Activated naive CD8-positive, alpha-beta T cell treated with anti-CD3 and anti-CD28 coated beads for 36 hours (primary cell): ENCODE measurements around the gene TYSND1. TPM values are rescaled to one million over a fixed set of nuclear protein-coding genes. Genes with fewer than 3 reads are reported as not detected.
"Not testable (repeated sequence)": the region's sequence is repeated elsewhere in the genome, so short reads cannot be mapped to it uniquely, and the experiment has no call there.

Experiments
- DNase-seq: peaks from one replicate; pipeline ENCODE4 v3.0.0; 2021
- H3K27ac Mint-ChIP-seq: one replicate; pipeline ENCODE4 v1.8.0; 2022; ENCODE audit warnings: mild to moderate bottlenecking, moderate library complexity, mixed read lengths
- H3K27me3 Mint-ChIP-seq: one replicate; pipeline ENCODE4 v1.8.0; 2022; ENCODE audit warnings: mild to moderate bottlenecking, mixed read lengths
- H3K36me3 Mint-ChIP-seq: one replicate; pipeline ENCODE4 v1.8.0; 2021; ENCODE audit warnings: mild to moderate bottlenecking, mixed read lengths
- H3K4me1 Mint-ChIP-seq: one replicate; pipeline ENCODE4 v1.8.0; 2021; ENCODE audit warnings: mixed read lengths
- H3K4me3 Mint-ChIP-seq: one replicate; pipeline ENCODE4 v1.8.0; 2022; ENCODE audit warnings: mild to moderate bottlenecking, moderate library complexity, mixed read lengths
- H3K9me3 Mint-ChIP-seq: one replicate; pipeline ENCODE4 v1.8.0; 2022; ENCODE audit warnings: mixed read lengths
- total RNA-seq, 2 experiments: library from RNA; stranded (reverse); gene quantifications; one replicate each; pipeline ENCODE4 v1.2.3, GENCODE V29; 2021

The TYSND1 gene
- total RNA-seq, 2 experiments from 2014 or later: 15.8 to 15.9 TPM

DNA sequence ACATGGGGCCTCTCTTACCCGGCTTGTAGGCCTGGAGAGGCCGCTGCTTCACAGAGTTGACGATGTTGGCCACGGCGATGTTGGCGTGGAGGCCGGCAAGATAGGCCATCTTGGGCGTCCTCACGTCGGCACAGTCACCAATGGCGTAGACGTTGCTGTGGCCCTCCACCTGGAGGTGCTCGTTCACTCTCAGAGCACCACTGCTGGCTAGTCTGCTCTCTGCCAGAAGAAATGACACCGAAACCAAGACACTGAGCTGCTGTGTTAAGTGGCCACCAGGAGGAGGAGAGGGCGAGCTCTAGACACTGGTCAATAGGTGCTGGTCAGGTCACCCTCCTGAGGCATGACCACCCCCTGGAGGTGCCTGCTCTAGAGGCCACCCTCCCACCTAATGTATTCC lies 31.6 kb downstream of the TYSND1 start:
- H3K27ac Mint-ChIP-seq: no peak overlapping the region
- no peak for DNase-seq
- H3K4me3 Mint-ChIP-seq: no peak overlapping the region
- peaks cover 4% of the 10 kb centered on the region for H3K4me1 Mint-ChIP-seq
- no peaks in the 10 kb centered on the region for H3K9me3 Mint-ChIP-seq
- peaks cover 2% of the 10 kb centered on the region for H3K36me3 Mint-ChIP-seq
- no peaks in the 10 kb centered on the region for H3K27me3 Mint-ChIP-seq

DNA sequence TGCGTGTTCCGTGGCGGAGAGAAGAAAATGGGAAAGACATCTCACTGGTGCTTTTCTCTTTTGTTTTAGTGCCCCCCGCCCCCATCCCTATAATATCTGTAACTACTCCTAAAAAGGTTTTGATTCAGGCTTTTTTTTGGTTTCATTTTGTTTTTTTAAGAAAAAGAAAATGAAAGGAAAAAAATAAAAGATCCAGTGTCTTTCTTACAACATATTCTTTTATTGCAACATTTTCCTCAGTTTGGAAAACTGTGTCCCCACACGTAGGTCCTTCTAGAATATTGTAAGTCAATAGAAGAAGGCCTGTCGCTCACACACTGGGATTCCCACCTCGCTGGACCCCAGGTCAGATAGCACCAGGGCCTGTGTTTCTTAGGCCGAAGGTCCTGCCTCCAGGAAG lies 34.4 kb downstream of the TYSND1 start:
- H3K9me3 Mint-ChIP-seq: no peaks in the 10 kb centered on the region
- H3K27me3 Mint-ChIP-seq: no peaks in the 10 kb centered on the region
- no peak for DNase-seq
- peaks cover 4% of the 10 kb centered on the region for H3K4me1 Mint-ChIP-seq
- no peak overlapping the region for H3K4me3 Mint-ChIP-seq
- H3K27ac Mint-ChIP-seq: peak overlapping the region; percentile 60
- H3K36me3 Mint-ChIP-seq: peaks cover 2% of the 10 kb centered on the region

DNA sequence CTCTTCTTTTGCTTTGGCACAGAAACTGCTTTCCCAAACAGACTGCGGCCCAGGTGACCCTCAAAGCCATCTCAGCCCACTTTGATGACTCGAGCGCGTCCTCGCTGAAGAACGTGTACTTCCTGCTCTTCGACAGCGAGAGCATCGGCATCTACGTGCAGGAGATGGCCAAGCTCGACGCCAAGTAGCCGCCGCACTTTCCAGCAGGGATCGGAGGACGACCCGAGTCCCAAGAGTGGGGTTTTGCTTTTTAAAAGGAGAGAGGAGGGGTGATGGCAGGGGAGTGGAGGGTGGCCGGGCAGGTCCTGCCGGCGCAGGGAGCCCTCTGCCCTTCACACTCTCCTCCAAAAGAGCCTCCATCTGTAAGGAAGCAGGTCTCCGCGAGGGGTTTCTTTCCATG lies 35.0 kb downstream of the TYSND1 start:
- Mint-ChIP-seq H3K27ac (no peak overlapping the region), H3K9me3 (no peaks in the 10 kb centered on the region), H3K4me3 (no peak overlapping the region), H3K36me3 (peaks cover 2% of the 10 kb centered on the region), H3K4me1 (peaks cover 4% of the 10 kb centered on the region), H3K27me3 (no peaks in the 10 kb centered on the region)
- no peak for DNase-seq

DNA sequence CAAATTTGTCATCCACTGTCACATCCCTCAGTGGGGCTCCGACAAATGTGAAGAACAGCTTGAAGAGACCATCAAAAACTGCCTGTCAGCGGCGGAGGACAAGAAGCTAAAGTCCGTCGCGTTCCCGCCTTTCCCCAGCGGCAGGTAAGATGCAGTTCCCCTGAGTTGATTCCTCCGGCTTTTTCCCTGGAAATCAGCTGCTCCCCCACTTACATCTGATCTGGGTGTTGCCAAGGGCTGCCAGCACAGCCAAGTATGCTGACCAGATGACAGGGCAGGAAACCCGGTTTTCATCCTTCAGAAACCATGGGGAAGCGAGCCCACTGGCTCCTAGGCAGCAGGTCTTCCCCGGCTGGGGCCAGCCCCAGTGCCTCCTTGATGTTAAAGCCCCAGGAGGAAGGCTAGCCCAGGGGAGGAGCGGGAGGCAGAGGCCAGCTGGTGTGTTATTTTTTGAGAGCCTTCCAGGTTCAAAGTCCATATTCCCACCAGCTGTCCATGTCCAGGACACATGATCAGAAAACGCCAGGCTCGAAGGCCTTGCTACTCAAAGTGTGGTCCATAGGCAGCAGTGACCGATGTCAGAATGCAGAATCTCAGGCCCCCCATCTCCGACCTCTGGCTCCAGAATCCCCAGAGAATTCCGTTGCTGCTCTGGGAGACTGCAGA lies 37.3 kb downstream of the TYSND1 start:
- no peak overlapping the region for H3K27ac Mint-ChIP-seq

DNA sequence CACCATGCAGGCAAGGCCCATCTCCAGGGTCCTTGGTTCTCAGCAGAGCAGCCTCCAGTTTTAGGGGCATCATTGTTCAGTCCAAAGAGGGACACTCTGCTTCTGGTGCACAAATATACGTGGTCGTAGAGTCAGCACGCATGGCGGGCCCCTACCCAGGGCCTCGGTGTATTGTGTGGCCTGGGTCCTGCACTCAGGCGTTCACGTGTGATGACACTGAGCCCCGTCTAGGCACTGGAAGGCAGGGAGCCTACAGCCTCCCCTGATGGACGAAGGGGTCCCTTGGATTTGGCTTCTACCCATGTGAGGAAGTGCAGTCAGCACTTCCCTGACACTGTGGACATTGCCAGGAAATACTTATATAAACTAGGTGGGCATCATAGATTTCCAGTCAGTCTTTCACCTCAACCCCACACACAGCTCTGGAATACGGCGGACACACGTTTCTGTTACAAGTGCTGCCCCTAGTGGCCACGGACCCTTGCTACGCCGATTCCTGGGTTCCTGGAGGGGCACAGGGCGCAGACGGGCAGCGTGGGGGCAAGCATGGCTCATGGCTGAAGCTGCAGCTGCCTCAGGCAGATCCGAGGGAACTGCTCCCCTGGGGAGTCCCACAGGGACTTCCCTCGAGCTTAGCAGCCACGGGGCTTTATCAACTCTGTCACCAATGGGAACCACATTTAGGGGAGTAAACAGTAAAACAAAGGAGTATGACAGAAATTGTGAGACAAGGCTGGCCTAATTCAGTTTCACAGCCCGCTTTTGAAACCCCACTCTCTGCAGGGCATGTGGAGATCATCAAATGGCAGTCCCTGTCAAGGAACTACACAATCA lies 39.3 kb downstream of the TYSND1 start:
- no peak for DNase-seq
- H3K4me3 Mint-ChIP-seq: no peak overlapping the region
- no peaks in the 10 kb centered on the region for H3K9me3 Mint-ChIP-seq
- peaks cover 2% of the 10 kb centered on the region for H3K36me3 Mint-ChIP-seq
- H3K27me3 Mint-ChIP-seq: no peaks in the 10 kb centered on the region
- peak overlapping the region; percentile 25 for H3K27ac Mint-ChIP-seq
- peaks cover 3% of the 10 kb centered on the region for H3K4me1 Mint-ChIP-seq

More for the DNA sequence above, 37.3 kb downstream of the TYSND1 start:
- H3K27me3 Mint-ChIP-seq: no peaks in the 10 kb centered on the region
- no peak for DNase-seq
- H3K4me1 Mint-ChIP-seq: peaks cover 3% of the 10 kb centered on the region
- H3K9me3 Mint-ChIP-seq: no peaks in the 10 kb centered on the region
- H3K36me3 Mint-ChIP-seq: peaks cover 2% of the 10 kb centered on the region
- H3K4me3 Mint-ChIP-seq: no peak overlapping the region

DNA sequence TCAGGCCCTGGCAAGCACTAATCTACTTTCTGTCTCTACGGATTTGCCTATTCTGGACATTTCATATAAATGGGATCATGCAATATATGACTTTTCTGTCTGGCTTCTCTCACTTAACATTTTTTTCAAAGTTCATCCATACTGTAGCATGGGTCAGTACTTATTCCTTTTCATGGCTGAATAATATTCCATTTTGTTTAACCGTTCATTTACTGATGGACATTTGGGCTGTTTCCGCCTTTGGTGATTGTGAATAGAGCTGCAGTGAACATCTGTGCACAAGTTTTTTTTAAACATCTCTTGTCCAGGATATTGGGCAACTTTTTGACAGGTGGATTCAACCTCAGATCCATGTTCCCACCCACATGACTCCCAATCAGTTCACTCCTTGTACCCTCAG lies 44.8 kb downstream of the TYSND1 start:
- no peak overlapping the region for H3K27ac Mint-ChIP-seq
- H3K4me1 Mint-ChIP-seq: peaks cover 9% of the 10 kb centered on the region
- H3K4me3 Mint-ChIP-seq: no peak overlapping the region
- no peaks in the 10 kb centered on the region for H3K9me3 Mint-ChIP-seq
- no peak for DNase-seq
- H3K36me3 Mint-ChIP-seq: peaks cover 7% of the 10 kb centered on the region
- no peaks in the 10 kb centered on the region for H3K27me3 Mint-ChIP-seq

DNA sequence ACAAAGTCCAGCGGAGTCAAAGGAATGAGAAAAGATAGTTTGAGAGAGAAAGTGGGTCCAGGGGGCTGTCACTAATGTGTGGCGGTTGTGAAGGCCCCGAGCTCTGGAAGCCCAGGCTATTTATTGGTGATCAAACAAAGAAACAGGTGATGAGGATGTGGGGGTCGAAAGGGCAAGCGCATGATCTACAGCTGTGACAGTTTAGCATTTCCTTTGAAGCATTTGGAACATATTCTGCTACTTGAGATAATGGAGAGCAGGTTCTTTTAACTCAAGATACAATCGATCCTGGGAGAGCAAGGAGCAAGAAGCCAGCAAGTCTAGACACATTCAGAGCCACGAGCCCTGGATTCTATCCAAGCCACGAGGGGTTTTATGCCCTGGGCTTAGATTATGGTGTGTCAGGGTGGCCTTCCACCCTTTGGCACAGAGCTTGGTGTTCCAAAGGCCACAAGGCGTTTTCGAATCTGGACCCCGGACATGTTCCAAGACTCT lies 45.4 kb downstream of the TYSND1 start:
- not testable (repeated sequence) for DNase-seq, H3K36me3 Mint-ChIP-seq, H3K4me3 Mint-ChIP-seq, H3K27me3 Mint-ChIP-seq, H3K9me3 Mint-ChIP-seq, H3K27ac Mint-ChIP-seq
- H3K4me1 Mint-ChIP-seq: peaks cover 12% of the 10 kb centered on the region

DNA sequence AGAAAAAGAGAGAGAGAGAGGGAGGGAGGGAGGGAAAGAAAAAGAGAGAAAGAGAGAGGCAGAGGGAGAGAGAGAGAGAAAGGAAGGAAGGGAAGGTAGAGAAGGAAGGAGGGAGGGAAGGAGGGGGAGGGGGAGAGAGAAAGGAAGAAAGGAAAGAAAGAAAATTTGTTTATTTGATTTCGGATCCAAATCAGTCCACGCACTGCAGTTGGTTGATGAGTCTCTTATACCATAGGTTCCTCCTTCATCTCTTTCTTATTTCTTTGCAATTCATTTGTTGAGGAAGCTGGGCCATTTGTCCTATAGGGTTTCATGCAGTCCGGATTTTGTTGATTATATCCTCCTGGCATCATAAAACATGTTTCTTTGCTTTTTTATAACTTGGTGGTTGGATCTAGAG lies 48.2 kb downstream of the TYSND1 start:
- Mint-ChIP-seq H3K4me1 (peaks cover 29% of the 10 kb centered on the region), H3K9me3 (no peaks in the 10 kb centered on the region), H3K36me3 (peaks cover 13% of the 10 kb centered on the region), H3K27me3 (no peaks in the 10 kb centered on the region), H3K4me3 (no peak overlapping the region), H3K27ac (no peak overlapping the region)
- no peak for DNase-seq

DNA sequence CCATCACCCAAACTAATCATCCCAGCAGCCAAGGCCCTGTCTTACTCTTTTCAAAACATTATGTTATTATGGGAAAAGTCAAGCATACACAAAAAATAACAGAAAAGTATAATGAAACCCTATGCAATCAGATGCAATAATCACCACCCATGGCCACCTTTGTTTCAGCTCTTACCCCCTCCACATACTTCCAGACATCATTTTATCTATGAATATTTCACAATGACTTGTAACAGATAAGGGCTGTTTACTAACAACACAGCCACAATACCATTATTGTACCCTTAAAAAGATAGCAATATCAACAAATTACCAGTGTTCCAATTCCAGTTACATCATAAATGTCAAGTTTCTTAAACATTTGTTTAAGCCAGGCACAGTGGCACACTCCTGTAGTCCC lies 49.0 kb downstream of the TYSND1 start:
- no peak overlapping the region for H3K27ac Mint-ChIP-seq
- peaks cover 13% of the 10 kb centered on the region for H3K36me3 Mint-ChIP-seq
- H3K4me3 Mint-ChIP-seq: no peak overlapping the region
- DNase-seq: no peak
- no peaks in the 10 kb centered on the region for H3K27me3 Mint-ChIP-seq
- H3K9me3 Mint-ChIP-seq: no peaks in the 10 kb centered on the region
- H3K4me1 Mint-ChIP-seq: peaks cover 37% of the 10 kb centered on the region

DNA sequence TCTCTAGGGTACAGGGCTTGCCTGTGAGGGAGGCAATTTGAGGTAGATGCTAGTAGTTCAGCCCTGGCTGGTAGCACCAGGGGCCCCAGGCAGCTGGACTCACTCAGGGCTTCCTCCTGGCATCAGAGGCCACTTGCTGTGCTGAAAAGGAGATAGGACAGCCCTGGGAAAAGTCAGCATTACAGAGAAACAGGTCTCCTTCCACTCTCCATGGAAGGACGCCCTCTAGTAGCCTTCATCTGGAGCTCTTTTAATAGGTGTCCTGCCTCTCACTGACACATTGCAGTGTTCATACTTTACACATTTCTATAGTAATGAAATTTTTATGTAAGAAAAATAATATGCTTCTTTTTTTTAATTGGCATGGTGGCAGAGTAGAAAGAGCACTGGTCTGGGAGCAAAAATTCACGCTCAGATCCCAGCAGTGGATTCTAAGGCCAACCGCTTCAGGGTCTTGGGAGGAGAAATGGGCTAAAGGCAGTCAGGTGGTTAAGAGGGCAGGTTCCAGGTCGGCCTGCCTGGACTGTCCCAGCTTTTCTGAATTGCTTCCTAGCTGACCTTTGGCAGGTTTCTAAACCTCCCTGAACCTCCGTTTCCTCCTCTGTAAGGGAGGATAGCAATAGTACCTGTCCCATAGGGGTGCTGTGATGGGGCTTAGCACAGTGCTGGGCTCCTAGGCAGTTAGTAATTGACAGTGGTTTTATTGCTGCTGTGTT lies 49.6 kb downstream of the TYSND1 start:
- no peaks in the 10 kb centered on the region for H3K27me3 Mint-ChIP-seq
- no peak overlapping the region for H3K27ac Mint-ChIP-seq
- H3K4me1 Mint-ChIP-seq: peaks cover 43% of the 10 kb centered on the region
- no peak overlapping the region for H3K4me3 Mint-ChIP-seq
- DNase-seq: no peak
- no peaks in the 10 kb centered on the region for H3K9me3 Mint-ChIP-seq
- peaks cover 13% of the 10 kb centered on the region for H3K36me3 Mint-ChIP-seq

DNA sequence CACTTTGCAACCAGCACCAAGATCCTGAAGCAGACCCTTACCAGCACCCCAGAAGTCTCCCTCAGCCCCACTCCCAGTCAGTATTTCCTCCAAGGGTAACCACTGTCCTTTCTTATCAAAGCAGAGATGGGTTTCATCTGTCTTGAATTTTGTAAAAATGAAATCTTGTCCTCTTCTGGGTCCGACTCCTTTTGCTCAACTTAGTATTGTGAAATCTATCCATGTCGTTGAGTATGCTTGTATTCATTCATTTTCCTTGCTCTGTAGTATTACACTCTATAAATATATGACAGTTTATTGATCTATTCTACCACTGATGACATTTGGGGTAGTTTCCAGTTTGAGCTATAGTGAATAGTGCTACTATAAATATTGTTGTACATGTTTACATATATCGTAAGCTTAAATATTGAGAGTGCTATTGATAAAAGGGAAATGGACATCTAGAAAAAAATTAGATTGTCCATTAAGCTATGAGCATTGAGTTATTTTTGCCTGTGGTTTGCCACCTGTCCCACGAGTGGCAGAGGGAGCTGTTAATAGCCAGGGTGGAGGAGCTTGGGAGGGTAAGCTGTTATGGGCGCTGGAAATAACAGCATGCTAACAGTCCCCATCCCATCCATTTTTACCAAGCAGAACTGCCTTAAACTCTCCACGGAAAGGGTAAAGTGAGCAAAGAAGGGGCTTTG lies 50.3 kb downstream of the TYSND1 start:
- Mint-ChIP-seq H3K4me1 (peaks cover 47% of the 10 kb centered on the region), H3K27ac (no peak overlapping the region), H3K9me3 (no peaks in the 10 kb centered on the region), H3K27me3 (no peaks in the 10 kb centered on the region), H3K36me3 (peaks cover 8% of the 10 kb centered on the region), H3K4me3 (no peak overlapping the region)
- DNase-seq: no peak

DNA sequence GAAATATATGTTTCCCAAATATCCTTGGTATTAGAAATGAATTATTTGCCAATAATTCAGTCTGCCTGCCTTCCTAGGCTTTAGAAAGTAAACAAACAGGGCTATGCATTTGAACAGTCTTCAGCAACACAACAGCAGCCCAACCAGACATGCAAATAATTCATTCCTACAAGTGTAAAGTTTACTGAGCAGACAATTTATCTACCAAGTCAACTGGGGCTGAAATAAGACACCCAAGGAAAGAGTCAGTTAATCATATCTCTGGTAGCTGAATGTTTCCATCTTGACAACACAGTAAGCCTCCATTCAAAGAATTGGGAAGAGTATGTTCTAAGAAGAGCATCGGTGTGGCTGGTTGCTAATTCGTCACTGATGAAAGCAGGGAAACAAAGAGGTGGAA lies 52.2 kb downstream of the TYSND1 start:
- Mint-ChIP-seq H3K4me3 (no peak overlapping the region), H3K36me3 (peaks cover 6% of the 10 kb centered on the region), H3K27me3 (no peaks in the 10 kb centered on the region), H3K27ac (no peak overlapping the region), H3K4me1 (peaks cover 45% of the 10 kb centered on the region), H3K9me3 (no peaks in the 10 kb centered on the region)
- DNase-seq: no peak

DNA sequence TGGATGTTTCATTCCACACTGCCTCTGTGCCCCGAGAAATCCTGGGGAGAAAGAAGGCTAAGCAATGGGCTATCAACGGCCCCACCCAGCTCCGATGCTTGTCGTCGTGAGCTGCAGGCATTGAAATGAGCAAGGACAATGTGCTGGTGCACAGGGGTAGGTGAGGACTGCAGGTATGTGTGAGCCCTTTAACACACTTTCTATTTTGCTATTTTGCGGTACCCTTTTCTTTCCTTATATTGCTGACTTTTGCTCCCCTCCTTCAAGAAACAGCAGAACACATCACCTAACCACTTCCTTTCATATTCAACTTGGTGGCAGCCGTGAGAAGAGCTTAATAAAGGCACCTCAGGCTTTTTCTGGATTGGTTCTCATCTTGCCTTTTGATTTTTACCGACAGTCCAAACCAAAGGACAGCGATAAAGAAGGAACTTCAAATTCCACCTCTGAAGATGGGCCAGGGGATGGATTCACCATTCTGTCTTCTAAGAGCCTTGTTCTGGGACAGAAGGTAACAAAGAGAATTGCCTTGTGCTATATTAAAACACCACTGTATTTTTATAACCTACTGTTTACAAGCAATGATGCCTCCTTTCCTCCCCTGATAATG lies 53.1 kb downstream of the TYSND1 start:
- no peaks in the 10 kb centered on the region for H3K27me3 Mint-ChIP-seq
- peak overlapping the region; percentile 85 for H3K4me3 Mint-ChIP-seq
- H3K9me3 Mint-ChIP-seq: no peaks in the 10 kb centered on the region
- peak; percentile 14 for DNase-seq
- H3K27ac Mint-ChIP-seq: peak overlapping the region; percentile 96
- H3K4me1 Mint-ChIP-seq: peaks cover 42% of the 10 kb centered on the region
- peaks cover 6% of the 10 kb centered on the region for H3K36me3 Mint-ChIP-seq

DNA sequence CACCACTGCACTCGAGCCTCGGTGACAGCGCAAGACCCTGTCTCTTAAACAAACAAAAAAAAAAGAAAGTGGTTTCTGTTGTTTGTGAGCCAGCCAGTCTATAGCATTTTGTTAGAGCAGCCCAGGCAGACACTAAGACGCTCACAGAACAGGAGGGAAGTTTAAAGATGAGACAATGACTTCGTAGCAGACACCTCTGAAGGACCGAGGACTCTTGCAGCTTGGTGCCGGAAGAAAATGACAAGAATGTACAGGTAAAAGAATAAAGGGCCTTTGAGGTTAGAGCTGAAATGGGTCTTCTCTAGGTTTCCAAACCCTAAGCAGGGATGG lies 54.1 kb downstream of the TYSND1 start:
- peak overlapping the region; percentile 96 for H3K27ac Mint-ChIP-seq
- H3K9me3 Mint-ChIP-seq: no peaks in the 10 kb centered on the region
- peaks cover 41% of the 10 kb centered on the region for H3K4me1 Mint-ChIP-seq
- H3K36me3 Mint-ChIP-seq: peaks cover 6% of the 10 kb centered on the region
- H3K4me3 Mint-ChIP-seq: peak overlapping the region; percentile 85
- no peaks in the 10 kb centered on the region for H3K27me3 Mint-ChIP-seq
- DNase-seq: no peak
